Retina (tissue), 1 donor: Measurements from ENCODE around the gene MIDN.

ENCODE experiments used
- DNase-seq: peaks from one replicate; pipeline ENCODE4 v3.0.0-alpha.2; 2016

Gene MIDN

GRCh38 chr19:1233115-1233667 is 15.2 kb upstream of the MIDN start:
- no peak for DNase-seq

GRCh38 chr19:1234051-1234954 is 14.1 kb upstream of the MIDN start:
- no peak for DNase-seq

GRCh38 chr19:1234955-1235380 is 13.4 kb upstream of the MIDN start:
- no peak for DNase-seq

- DNase-seq: peak; percentile 82
These were observed 12.5 kb upstream of the MIDN start for GRCh38 chr19:1235625-1236538.

GRCh38 chr19:1236576-1236975 is 11.8 kb upstream of the MIDN start:
- peak; percentile 79 for DNase-seq

GRCh38 chr19:1237027-1237659 is 11.2 kb upstream of the MIDN start:
- peak; percentile 76 for DNase-seq

- no peak for DNase-seq
These were observed 10.5 kb upstream of the MIDN start, which contains the start of gene CBARP for GRCh38 chr19:1237754-1238368. TSS of gene CBARP (minus strand) at chr19:1238005. CDS start at chr19:1236100, 1,905 bp downstream.

- DNase-seq: peak; percentile 53
These were observed 9.7 kb upstream of the MIDN start for GRCh38 chr19:1238369-1239303.

- no peak for DNase-seq
These were observed 9.0 kb upstream of the MIDN start for GRCh38 chr19:1239420-1239795.

GRCh38 chr19:1239796-1240737 is 8.3 kb upstream of the MIDN start:
- DNase-seq: peak; percentile 96

GRCh38 chr19:1240925-1241324 is 7.5 kb upstream of the MIDN start:
- DNase-seq: peak; percentile 47

- DNase-seq: peak; percentile 91
These were observed 6.8 kb upstream of the MIDN start, which contains the start of gene ATP5F1D for GRCh38 chr19:1241417-1242095. TSS of gene ATP5F1D (plus strand) at chr19:1241751. CDS start at chr19:1241851, 100 bp downstream.

- DNase-seq: peak; percentile 89
These were observed 4.4 kb upstream of the MIDN start for GRCh38 chr19:1243768-1244692.

GRCh38 chr19:1244693-1245451 is 3.5 kb upstream of the MIDN start:
- no peak for DNase-seq

- no peak for DNase-seq
These were observed 2.7 kb upstream of the MIDN start for GRCh38 chr19:1245494-1246264.
